ENCODE data around the gene PGAM1.

The PGAM1 gene

DNA sequence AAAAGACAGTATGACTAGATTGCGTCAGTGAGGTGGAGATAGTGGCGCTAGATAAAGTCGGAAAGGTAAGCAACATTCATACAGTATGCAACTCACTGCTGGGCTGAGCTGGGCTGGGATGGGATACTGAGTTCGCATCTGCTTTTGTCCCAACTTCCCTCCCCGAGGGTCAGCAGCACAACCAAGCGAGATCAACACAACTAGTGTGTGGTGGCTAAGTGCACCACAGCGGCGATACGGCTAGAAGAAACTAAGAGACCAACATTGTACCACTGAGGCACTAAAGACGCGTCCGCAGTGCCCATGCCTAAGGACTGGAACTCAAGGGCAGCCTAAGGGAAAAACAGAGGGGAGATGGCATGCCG, 19.3 kb downstream of the PGAM1 start:
- no peak for TF ChIP-seq MYC (IDR thresholded peaks at IDR 0.05; ENCODE audit: low read depth, low read length)
- TF ChIP-seq POLR2A (IDR thresholded peaks at IDR 0.05; ENCODE audit: extremely low read depth, insufficient read length) = no peak
- TF ChIP-seq, protein P1, sequence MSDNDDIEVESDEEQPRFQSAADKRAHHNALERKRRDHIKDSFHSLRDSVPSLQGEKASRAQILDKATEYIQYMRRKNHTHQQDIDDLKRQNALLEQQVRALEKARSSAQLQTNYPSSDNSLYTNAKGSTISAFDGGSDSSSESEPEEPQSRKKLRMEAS (IDR thresholded peaks at IDR 0.05; ENCODE audit: low read depth, low read length) = no peak
- TF ChIP-seq, protein P2, sequence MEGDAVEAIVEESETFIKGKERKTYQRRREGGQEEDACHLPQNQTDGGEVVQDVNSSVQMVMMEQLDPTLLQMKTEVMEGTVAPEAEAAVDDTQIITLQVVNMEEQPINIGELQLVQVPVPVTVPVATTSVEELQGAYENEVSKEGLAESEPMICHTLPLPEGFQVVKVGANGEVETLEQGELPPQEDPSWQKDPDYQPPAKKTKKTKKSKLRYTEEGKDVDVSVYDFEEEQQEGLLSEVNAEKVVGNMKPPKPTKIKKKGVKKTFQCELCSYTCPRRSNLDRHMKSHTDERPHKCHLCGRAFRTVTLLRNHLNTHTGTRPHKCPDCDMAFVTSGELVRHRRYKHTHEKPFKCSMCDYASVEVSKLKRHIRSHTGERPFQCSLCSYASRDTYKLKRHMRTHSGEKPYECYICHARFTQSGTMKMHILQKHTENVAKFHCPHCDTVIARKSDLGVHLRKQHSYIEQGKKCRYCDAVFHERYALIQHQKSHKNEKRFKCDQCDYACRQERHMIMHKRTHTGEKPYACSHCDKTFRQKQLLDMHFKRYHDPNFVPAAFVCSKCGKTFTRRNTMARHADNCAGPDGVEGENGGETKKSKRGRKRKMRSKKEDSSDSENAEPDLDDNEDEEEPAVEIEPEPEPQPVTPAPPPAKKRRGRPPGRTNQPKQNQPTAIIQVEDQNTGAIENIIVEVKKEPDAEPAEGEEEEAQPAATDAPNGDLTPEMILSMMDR (IDR thresholded peaks at IDR 0.05; ENCODE audit: low read depth, low read length) = no peak
- DNase-seq (ENCODE audit: low read depth) = no peak
- H3K4me3 ChIP-seq (ENCODE audit: low read depth, low read length) = peak overlapping the region; percentile 91

- TF ChIP-seq, protein P2 (IDR thresholded peaks at IDR 0.05; ENCODE audit: low read depth, low read length) = no peak
- TF ChIP-seq, protein P1 (IDR thresholded peaks at IDR 0.05; ENCODE audit: low read depth, low read length) = peak; percentile 99
- TF ChIP-seq MYC (IDR thresholded peaks at IDR 0.05; ENCODE audit: low read depth, low read length) (peak; percentile 88), POLR2A (IDR thresholded peaks at IDR 0.05; ENCODE audit: extremely low read depth, insufficient read length) (peak; percentile 83)
- peak within 1 kb of the TSS; percentile 91 for H3K4me3 ChIP-seq (ENCODE audit: low read depth, low read length)
- DNase-seq (ENCODE audit: low read depth) = peak; percentile 98
Measured at GRCh38 chr10:97445722-97446639, 20.0 kb downstream of the PGAM1 start, which contains the start of the genes EXOSC1 and ZDHHC16. EXOSC1 (minus strand) TSS chr10:97446006; CDS start chr10:97445985, 21 bp downstream. ZDHHC16 (plus strand) TSS chr10:97446175; CDS start chr10:97451676, 5,501 bp downstream.

DNA sequence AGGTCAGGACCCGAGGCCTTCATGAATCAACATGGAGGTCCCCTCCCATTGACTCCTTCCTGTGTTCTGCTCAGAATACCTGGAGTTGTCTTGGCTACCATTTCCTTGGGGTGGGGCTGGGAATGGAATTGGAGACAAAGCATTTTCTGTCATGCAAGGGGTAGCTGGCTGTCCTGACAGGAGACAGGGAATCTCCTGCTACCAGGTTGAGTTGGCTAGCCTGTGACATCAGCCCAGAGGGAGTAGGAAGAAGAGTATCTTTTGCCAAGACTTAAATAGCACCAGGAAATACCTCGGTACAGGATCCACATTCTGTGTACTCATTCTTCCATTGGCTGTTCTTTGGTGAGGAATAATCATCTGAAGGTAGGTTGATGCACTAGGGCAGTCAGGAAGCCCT, 24.8 kb downstream of the PGAM1 start:
- TF ChIP-seq, protein P1 (IDR thresholded peaks at IDR 0.05; ENCODE audit: low read depth, low read length) = no peak
- TF ChIP-seq POLR2A (IDR thresholded peaks at IDR 0.05; ENCODE audit: extremely low read depth, insufficient read length) (no peak), MYC (IDR thresholded peaks at IDR 0.05; ENCODE audit: low read depth, low read length) (no peak)
- TF ChIP-seq, protein P2 (IDR thresholded peaks at IDR 0.05; ENCODE audit: low read depth, low read length) = no peak
- no peak overlapping the region for H3K4me3 ChIP-seq (ENCODE audit: low read depth, low read length)
- DNase-seq (ENCODE audit: low read depth) = no peak

DNA sequence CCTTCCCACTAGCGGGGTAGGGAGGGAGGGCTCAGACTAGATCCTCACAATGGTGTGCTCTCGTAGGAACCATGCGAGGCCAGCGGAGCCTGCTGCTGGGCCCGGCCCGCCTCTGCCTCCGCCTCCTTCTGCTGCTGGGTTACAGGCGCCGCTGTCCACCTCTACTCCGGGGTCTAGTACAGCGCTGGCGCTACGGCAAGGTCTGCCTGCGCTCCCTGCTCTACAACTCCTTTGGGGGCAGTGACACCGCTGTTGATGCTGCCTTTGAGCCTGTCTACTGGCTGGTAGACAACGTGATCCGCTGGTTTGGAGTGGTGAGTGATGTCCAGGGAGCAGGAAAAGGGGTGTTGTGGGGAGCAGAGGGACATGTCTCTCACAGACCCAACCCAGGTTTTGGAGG, 25.6 kb downstream of the PGAM1 start:
- no peak for DNase-seq (ENCODE audit: low read depth)
- TF ChIP-seq, protein P1 (IDR thresholded peaks at IDR 0.05; ENCODE audit: low read depth, low read length) = no peak
- no peak for TF ChIP-seq POLR2A (IDR thresholded peaks at IDR 0.05; ENCODE audit: extremely low read depth, insufficient read length)
- TF ChIP-seq MYC (IDR thresholded peaks at IDR 0.05; ENCODE audit: low read depth, low read length) = no peak
- TF ChIP-seq, protein P2 (IDR thresholded peaks at IDR 0.05; ENCODE audit: low read depth, low read length) = no peak

GRCh38 chr10:97452352-97452751, 26.4 kb downstream of the PGAM1 start:
- TF ChIP-seq MYC (IDR thresholded peaks at IDR 0.05; ENCODE audit: low read depth, low read length) (no peak), POLR2A (IDR thresholded peaks at IDR 0.05; ENCODE audit: extremely low read depth, insufficient read length) (no peak)
- TF ChIP-seq, protein P2 (IDR thresholded peaks at IDR 0.05; ENCODE audit: low read depth, low read length) = no peak
- TF ChIP-seq, protein P1 (IDR thresholded peaks at IDR 0.05; ENCODE audit: low read depth, low read length) = no peak
- no peak for DNase-seq (ENCODE audit: low read depth)
- H3K4me3 ChIP-seq (ENCODE audit: low read depth, low read length) = no peak overlapping the region

More for the DNA sequence above, 25.6 kb downstream of the PGAM1 start:
- H3K4me3 ChIP-seq (ENCODE audit: low read depth, low read length) = no peak overlapping the region
